Measurements from ENCODE around the gene CWH43. TPM values are rescaled to one million over a fixed set of nuclear protein-coding genes. Genes with fewer than 3 reads are reported as not detected.
"Not testable (repeated sequence)": the region's sequence is repeated elsewhere in the genome, so short reads cannot be mapped to it uniquely, and the experiment has no call there.

Gene CWH43
- total RNA-seq, 4 donors from 2014 or later = 5.3 to 27.4 (median 18.8) TPM

DNA sequence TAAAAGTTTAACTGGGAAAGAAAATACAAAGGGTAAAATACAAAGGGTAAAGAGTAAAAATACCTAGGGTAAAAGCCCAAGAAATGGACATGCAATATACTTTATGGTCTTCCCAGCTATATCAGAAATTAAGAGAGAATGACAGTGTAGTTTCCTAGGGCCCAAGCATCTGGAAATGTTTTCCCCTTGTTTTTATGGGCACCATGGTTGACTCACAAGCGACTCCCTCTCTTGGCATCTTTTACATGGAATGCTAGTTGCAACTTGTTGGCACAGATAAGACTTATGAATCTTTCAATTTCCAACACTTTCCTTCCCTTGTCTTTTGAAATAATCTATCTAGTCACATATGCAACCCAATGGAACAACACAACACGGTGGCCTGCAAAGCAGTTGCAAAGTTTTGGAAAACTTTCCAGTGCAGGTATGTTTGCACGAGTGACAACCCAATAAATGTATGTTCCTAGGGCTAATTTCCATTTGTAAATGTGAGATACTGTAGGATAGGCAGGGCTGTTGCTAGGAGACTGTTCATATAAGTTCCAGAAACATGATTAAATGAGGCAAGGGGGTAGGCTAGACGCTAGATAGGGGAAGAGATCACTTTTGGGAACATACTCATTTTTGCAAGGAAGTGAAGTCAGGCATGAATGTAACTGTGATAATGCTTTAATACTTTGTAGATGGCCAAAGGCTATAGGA lies 36.4 kb upstream of the CWH43 start:
- no peaks in the 10 kb centered on the region for H3K27me3 ChIP-seq
- DNase-seq = no peak
- intact Hi-C loops (cut with DNase I) = no loop called here
- WGBS, 2 donors = 83 to 90% methylated on average over 4 of the region's 4 CpGs
- no peaks in the 10 kb centered on the region for H3K36me3 ChIP-seq
- no peak for TF ChIP-seq CTCF (IDR thresholded peaks at IDR 0.05)
- no peak for TF ChIP-seq POLR2A (IDR thresholded peaks at IDR 0.05)
- H3K4me3 ChIP-seq (replicated peaks in 1 of 3) = no peak overlapping the region
- no peaks in the 10 kb centered on the region for H3K9me3 ChIP-seq
- no peak overlapping the region for H3K27ac ChIP-seq
- H3K4me1 ChIP-seq = peaks cover 5 to 9% of the 10 kb centered on the region in 2 donors

DNA sequence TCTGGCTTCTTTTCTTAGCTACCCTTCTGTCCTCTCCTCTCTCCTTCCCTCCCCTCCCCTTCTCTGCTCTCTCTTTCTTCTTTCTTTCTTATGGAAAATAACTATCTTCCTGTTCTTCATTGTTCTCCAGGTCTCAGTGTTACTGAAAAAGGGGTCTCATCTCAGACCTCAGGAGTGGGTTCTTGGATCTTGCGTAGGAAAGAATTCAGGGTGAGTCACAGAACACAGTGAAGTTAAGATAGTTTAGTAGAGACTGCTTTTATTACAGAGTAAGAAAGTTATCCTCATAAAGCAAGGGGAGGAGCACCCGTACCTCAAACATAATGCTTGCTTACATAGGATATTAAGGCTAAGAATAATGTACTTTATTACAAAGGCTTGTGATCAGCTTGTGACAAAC lies 31.8 kb upstream of the CWH43 start:
- no peaks in the 10 kb centered on the region for H3K9me3 ChIP-seq
- 66 to 71% methylated on average over 2 of the region's 2 CpGs for WGBS, 2 donors
- no peak overlapping the region for H3K4me3 ChIP-seq (replicated peaks in 1 of 3)
- DNase-seq = no peak
- H3K27ac ChIP-seq = peak overlapping the region; percentile 65 to 76 (median 75)
- H3K4me1 ChIP-seq = peaks cover 5 to 20% of the 10 kb centered on the region in 2 donors
- no peaks in the 10 kb centered on the region for H3K27me3 ChIP-seq
- no peak for TF ChIP-seq CTCF (IDR thresholded peaks at IDR 0.05)
- no peak for TF ChIP-seq POLR2A (IDR thresholded peaks at IDR 0.05)
- no peaks in the 10 kb centered on the region for H3K36me3 ChIP-seq
- intact Hi-C loops (cut with DNase I) = no loop called here

DNA sequence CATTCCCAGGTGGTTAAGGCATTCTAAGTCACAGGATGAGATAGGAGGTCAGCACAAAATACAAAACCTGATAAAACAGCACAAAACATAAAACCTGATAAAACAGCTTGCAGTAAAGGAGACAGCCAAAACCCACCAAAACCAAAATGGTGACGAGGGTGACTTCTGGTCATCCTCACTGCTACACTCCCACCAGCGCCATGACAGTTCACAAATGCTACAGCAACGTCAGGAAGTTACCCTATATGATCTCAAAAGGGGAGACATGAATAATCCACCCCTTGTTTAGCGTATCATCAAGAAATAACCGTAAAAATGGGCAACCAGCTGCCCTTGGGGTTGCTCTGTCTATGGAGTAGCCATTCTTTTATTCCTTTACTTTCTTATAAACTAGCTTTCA lies 28.7 kb upstream of the CWH43 start:
- DNase-seq; intact Hi-C loops (cut with DNase I); H3K9me3 ChIP-seq; H3K4me3 ChIP-seq (replicated peaks in 1 of 3); H3K27ac ChIP-seq; H3K27me3 ChIP-seq; H3K36me3 ChIP-seq: not testable (repeated sequence)
- H3K4me1 ChIP-seq = peaks cover 8 to 21% of the 10 kb centered on the region in 2 donors
- WGBS, 2 donors = 89 to 96% methylated on average over 5 of the region's 5 CpGs

DNA sequence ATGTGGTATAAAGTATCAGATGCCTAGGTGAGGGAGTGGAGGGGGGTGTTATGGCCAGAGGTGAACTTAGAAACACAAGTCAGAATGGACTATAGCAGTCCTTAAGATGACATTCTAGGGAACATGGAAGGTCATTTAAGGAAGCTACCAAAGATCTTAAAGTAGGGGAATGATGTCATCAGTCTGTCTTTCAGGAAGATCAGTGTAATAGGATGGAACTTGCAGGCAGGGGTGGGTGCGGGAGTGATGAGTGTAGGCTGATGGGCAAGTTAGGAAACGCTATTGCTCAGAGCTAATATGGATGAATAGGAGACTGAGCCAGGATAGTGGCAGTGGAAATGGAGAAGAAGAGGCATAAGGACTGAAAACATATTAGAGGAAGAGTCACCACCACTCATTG lies 27.5 kb upstream of the CWH43 start:
- no peaks in the 10 kb centered on the region for H3K36me3 ChIP-seq
- H3K4me3 ChIP-seq (replicated peaks in 1 of 3) = no peak overlapping the region
- 94 to 95% methylated on average over 2 of the region's 2 CpGs for WGBS, 2 donors
- H3K27me3 ChIP-seq = no peaks in the 10 kb centered on the region
- no peaks in the 10 kb centered on the region for H3K9me3 ChIP-seq
- intact Hi-C loops (cut with DNase I) = no loop called here
- peaks cover 9 to 27% of the 10 kb centered on the region in 2 donors for H3K4me1 ChIP-seq
- no peak overlapping the region for H3K27ac ChIP-seq
- TF ChIP-seq POLR2A (IDR thresholded peaks at IDR 0.05) = no peak
- no peak for TF ChIP-seq CTCF (IDR thresholded peaks at IDR 0.05)
- no peak for DNase-seq

DNA sequence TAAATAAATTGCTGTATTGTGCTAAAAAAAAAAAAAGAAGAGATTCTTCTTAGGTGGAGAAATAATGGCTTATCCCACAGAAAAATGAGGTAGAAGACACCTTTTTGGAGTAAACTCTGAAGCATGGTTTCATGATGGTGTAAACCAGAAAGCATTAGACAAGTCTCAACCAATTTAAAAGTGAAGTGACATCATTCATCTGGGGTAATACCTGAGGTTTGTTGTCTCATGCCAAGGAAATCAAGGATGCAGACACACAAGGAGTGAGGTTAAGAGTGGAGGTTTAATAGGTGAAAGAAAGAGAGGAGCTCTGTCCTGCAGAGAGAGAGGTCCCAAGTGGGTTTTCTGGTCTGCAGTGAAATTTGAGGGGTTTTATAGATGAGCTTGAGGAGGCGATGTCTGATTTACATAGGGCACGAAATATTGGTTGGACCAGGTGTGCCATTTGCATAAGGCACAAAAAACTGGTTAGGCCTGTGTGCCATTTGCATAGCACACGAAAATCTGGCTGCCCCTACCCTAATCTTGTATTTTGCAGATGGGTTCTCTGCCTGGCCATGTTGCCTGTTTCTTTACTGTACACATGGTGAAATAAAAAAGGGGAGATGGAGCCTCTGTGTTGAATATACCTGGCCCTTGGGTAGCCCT lies 25.0 kb upstream of the CWH43 start:
- Histone ChIP-seq H3K36me3 (no peaks in the 10 kb centered on the region), H3K9me3 (no peaks in the 10 kb centered on the region), H3K4me3 (replicated peaks in 1 of 3) (no peak overlapping the region), H3K27ac (no peak overlapping the region), H3K27me3 (no peaks in the 10 kb centered on the region), H3K4me1 (peaks cover 4 to 12% of the 10 kb centered on the region in 2 donors)
- intact Hi-C loops (cut with DNase I) = loop anchor here (10.0 kb wide), 1 partner anchor 386 kb away; no protein-coding TSS in a partner anchor
- 86 to 91% methylated on average over 3 of the region's 3 CpGs for WGBS, 2 donors
- DNase-seq = no peak
- TF ChIP-seq POLR2A (IDR thresholded peaks at IDR 0.05) = no peak
- TF ChIP-seq CTCF (IDR thresholded peaks at IDR 0.05) = no peak
